Esophagus squamous epithelium (tissue), 5 donors: ENCODE measurements around the gene DOCK1. TPM values are rescaled to one million over a fixed set of nuclear protein-coding genes. Genes with fewer than 3 reads are reported as not detected.

Source experiments
- DNase-seq: peaks from one replicate; lab custom pipeline; 2025; lab: John Stamatoyannopoulos, UW
- H3K27ac ChIP-seq, 4 donors: fragments of 200-600 bp; sonication (generic); one replicate each; pipeline ENCODE4 v1.5.1; 2016 to 2019; ENCODE audit warnings: mild to moderate bottlenecking in 1 of 4
- H3K27me3 ChIP-seq, 4 donors: fragments of 200-600 bp; sonication (generic); 1 replicate in 3 of 4; 2 replicates in 1 of 4; pipeline versions ENCODE4 v1.5.1 to v1.6.0; 2017 to 2021; ENCODE audit warnings: antibody characterized with exemption in 1 of 4
- H3K36me3 ChIP-seq, 3 donors: fragments of 200-600 bp; sonication (generic); one replicate each; pipeline ENCODE4 v1.5.1; 2016 to 2019
- H3K4me1 ChIP-seq, 3 donors: fragments of 200-600 bp; sonication (generic); one replicate each; pipeline ENCODE4 v1.5.1; 2017 to 2019
- H3K4me3 ChIP-seq, 4 donors: fragments of 200-600 bp; sonication (generic); 1 replicate in 3 of 4; 2 replicates in 1 of 4; pipeline ENCODE4 v1.5.1; 2016 to 2019; ENCODE audit warnings: mild to moderate bottlenecking in 2 of 4, moderate library complexity in 1 of 4
- H3K9me3 ChIP-seq, 3 donors: fragments of 200-600 bp; sonication (generic); one replicate each; pipeline ENCODE4 v1.5.1; 2016 to 2019
- CTCF ChIP-seq, 6 experiments: fragments of 450-650 bp in 4 of 6; fragments of 200-600 bp in 2 of 6; sonication (generic) in 2 of 6; IDR thresholded peaks; one replicate each; pipeline ENCODE4 v1.5.1; 2016 to 2019; ENCODE audit warnings: antibody characterized with exemption in 6 of 6, mild to moderate bottlenecking in 4 of 6, moderate library complexity in 4 of 6
- POLR2A ChIP-seq, 4 donors: fragments of 450-650 bp; IDR thresholded peaks; one replicate each; pipeline ENCODE4 v1.6.1; 2017; ENCODE audit warnings: antibody characterized with exemption in 4 of 4, mild to moderate bottlenecking in 4 of 4, moderate library complexity in 3 of 4
- WGBS, 2 donors: methylation state at CpG; one replicate each; pipeline ENCODE4 v1.1.5; 2018; 5-methylcytosine and 5-hydroxymethylcytosine counted together
- intact Hi-C: fragments of 100-400 bp; cut with DNase I; formaldehyde crosslinking; loops from one replicate; pipeline ENCODE4 v1.15.0; 2022
- total RNA-seq, 4 donors: library from RNA; depleted of rRNA; stranded (reverse); fragments of >200 nt; gene quantifications; one replicate each; pipeline ENCODE4 v1.1.0, GENCODE V29; 2016
- donor health status: DM: yes; HTN: yes; CAD: no.

The DOCK1 gene
- total RNA-seq, 4 donors from 2014 or later, result 31.8 to 83.4 (median 49.8) TPM

- Histone ChIP-seq H3K4me1 (peaks cover 0 to 2% (median 0%) of the 10 kb centered on the region in 3 donors), H3K9me3 (no peaks in the 10 kb centered on the region), H3K4me3 (no peak overlapping the region), H3K27me3 (no peaks in the 10 kb centered on the region), H3K36me3 (peaks cover 0 to 95% (median 0%) of the 10 kb centered on the region in 3 donors), H3K27ac (no peak overlapping the region)
- WGBS, 2 donors, result 97 to 100% methylated on average over 1 to 10 of the region's 11 CpGs
- intact Hi-C loops, result no loop called here
- TF ChIP-seq POLR2A (IDR thresholded peaks at IDR 0.05) (no peak), CTCF (IDR thresholded peaks at IDR 0.05) (no peak)
- DNase-seq, result no peak
Observed at GRCh38 chr10:127006453-127006852, 101.2 kb downstream of the DOCK1 start.

- Histone ChIP-seq H3K9me3 (no peaks in the 10 kb centered on the region), H3K36me3 (peaks cover 0 to 76% (median 0%) of the 10 kb centered on the region in 3 donors), H3K4me3 (no peak overlapping the region), H3K4me1 (peaks cover 4 to 27% (median 17%) of the 10 kb centered on the region in 3 donors), H3K27ac (no peak overlapping the region), H3K27me3 (no peaks in the 10 kb centered on the region)
- no peak for TF ChIP-seq POLR2A (IDR thresholded peaks at IDR 0.05)
- no peak for TF ChIP-seq CTCF (IDR thresholded peaks at IDR 0.05)
- intact Hi-C loops, result no loop called here
- WGBS, 2 donors, result 81 to 82% methylated on average over 8 of the region's 8 CpGs
- no peak for DNase-seq
Observed at GRCh38 chr10:127009366-127009765, 104.1 kb downstream of the DOCK1 start.

GRCh38 chr10:127011174-127011573 lies 105.9 kb downstream of the DOCK1 start:
- no peaks in the 10 kb centered on the region for H3K9me3 ChIP-seq
- H3K27me3 ChIP-seq, result no peaks in the 10 kb centered on the region
- H3K27ac ChIP-seq, result no peak overlapping the region
- H3K4me3 ChIP-seq, result no peak overlapping the region
- no peak for DNase-seq
- peaks cover 4 to 27% (median 17%) of the 10 kb centered on the region in 3 donors for H3K4me1 ChIP-seq
- intact Hi-C loops, result no loop called here
- WGBS, 2 donors, result 54 to 60% methylated on average over 5 of the region's 5 CpGs
- TF ChIP-seq POLR2A (IDR thresholded peaks at IDR 0.05) (no peak), CTCF (IDR thresholded peaks at IDR 0.05) (no peak)
- H3K36me3 ChIP-seq, result peaks cover 0 to 79% (median 0%) of the 10 kb centered on the region in 3 donors

GRCh38 chr10:127012071-127012768 lies 107.0 kb downstream of the DOCK1 start:
- intact Hi-C loops, result no loop called here
- Histone ChIP-seq H3K27ac (peak overlapping the region in 2 of 4 donors; percentile 23 to 25), H3K4me1 (peaks cover 4 to 27% (median 17%) of the 10 kb centered on the region in 3 donors), H3K9me3 (no peaks in the 10 kb centered on the region), H3K36me3 (peaks cover 0 to 74% (median 0%) of the 10 kb centered on the region in 3 donors), H3K4me3 (peak overlapping the region in 1 of 4 donors; percentile 1), H3K27me3 (no peaks in the 10 kb centered on the region)
- DNase-seq, result no peak
- no peak for TF ChIP-seq POLR2A (IDR thresholded peaks at IDR 0.05)
- peak in 1 of 6 experiments; percentile 3 for TF ChIP-seq CTCF (IDR thresholded peaks at IDR 0.05)
- 62 to 73% methylated on average over 24 of the region's 24 CpGs for WGBS, 2 donors

- H3K27ac ChIP-seq, result peak overlapping the region; percentile 25 to 62 (median 43)
- peaks cover 4 to 27% (median 17%) of the 10 kb centered on the region in 3 donors for H3K4me1 ChIP-seq
- peak overlapping the region in 1 of 4 donors; percentile 1 for H3K4me3 ChIP-seq
- DNase-seq, result no peak
- no peak for TF ChIP-seq POLR2A (IDR thresholded peaks at IDR 0.05)
- no peak for TF ChIP-seq CTCF (IDR thresholded peaks at IDR 0.05)
- no peaks in the 10 kb centered on the region for H3K9me3 ChIP-seq
- H3K27me3 ChIP-seq, result no peaks in the 10 kb centered on the region
- peaks cover 0 to 74% (median 0%) of the 10 kb centered on the region in 3 donors for H3K36me3 ChIP-seq
- intact Hi-C loops, result no loop called here
- WGBS, 2 donors, result 20 to 53% methylated on average over 7 to 8 of the region's 10 CpGs
Observed at GRCh38 chr10:127012769-127013152, 107.5 kb downstream of the DOCK1 start.
